Measurements from ENCODE around the gene ILDR2. TPM values are rescaled to one million over a fixed set of nuclear protein-coding genes. Genes with fewer than 3 reads are reported as not detected.
"Not testable (repeated sequence)": the region's sequence is repeated elsewhere in the genome, so short reads cannot be mapped to it uniquely, and the experiment has no call there.

ILDR2 gene
- total RNA-seq, 2 donors from 2014 or later = 1.00 to 1.4 TPM

- Histone ChIP-seq H3K9ac (ENCODE audit: extremely low read depth, low read length, poor library complexity, severe bottlenecking) (no peak overlapping the region), H3K4me3 (ENCODE audit: low read length) (no peak overlapping the region), H3K9me3 (ENCODE audit: control insufficient read depth, low read length) (no peaks in the 10 kb centered on the region), H3K27me3 (ENCODE audit: control insufficient read depth, insufficient read depth, low read length, poor library complexity, severe bottlenecking) (peaks cover 47% of the 10 kb centered on the region), H3K4me1 (ENCODE audit: control insufficient read depth, insufficient read depth, low read length) (no peaks in the 10 kb centered on the region), H3K36me3 (ENCODE audit: control insufficient read depth, insufficient read depth, low read length) (no peaks in the 10 kb centered on the region), H3K27ac (ENCODE audit: low read depth, low read length) (no peak overlapping the region)
- H3K27me3 Mint-ChIP-seq (ENCODE audit: insufficient read depth) = peaks cover 52% of the 10 kb centered on the region
- no peaks in the 10 kb centered on the region for H3K9me3 Mint-ChIP-seq
- H3K27ac Mint-ChIP-seq = no peak overlapping the region
- H3K4me3 Mint-ChIP-seq = peak overlapping the region; percentile 46
- WGBS, 2 experiments (ENCODE audit: insufficient coverage in 1 of 2, insufficient read length in 1 of 2) = 16 to 35% methylated on average over 20 to 44 of the region's 44 CpGs
- peak; percentile 96 for DNase-seq
- H3K36me3 Mint-ChIP-seq (ENCODE audit: low read depth) = no peaks in the 10 kb centered on the region
- TF ChIP-seq, protein P1, sequence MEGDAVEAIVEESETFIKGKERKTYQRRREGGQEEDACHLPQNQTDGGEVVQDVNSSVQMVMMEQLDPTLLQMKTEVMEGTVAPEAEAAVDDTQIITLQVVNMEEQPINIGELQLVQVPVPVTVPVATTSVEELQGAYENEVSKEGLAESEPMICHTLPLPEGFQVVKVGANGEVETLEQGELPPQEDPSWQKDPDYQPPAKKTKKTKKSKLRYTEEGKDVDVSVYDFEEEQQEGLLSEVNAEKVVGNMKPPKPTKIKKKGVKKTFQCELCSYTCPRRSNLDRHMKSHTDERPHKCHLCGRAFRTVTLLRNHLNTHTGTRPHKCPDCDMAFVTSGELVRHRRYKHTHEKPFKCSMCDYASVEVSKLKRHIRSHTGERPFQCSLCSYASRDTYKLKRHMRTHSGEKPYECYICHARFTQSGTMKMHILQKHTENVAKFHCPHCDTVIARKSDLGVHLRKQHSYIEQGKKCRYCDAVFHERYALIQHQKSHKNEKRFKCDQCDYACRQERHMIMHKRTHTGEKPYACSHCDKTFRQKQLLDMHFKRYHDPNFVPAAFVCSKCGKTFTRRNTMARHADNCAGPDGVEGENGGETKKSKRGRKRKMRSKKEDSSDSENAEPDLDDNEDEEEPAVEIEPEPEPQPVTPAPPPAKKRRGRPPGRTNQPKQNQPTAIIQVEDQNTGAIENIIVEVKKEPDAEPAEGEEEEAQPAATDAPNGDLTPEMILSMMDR (conservative IDR thresholded peaks at IDR 0.05) = peak; percentile 97
- H3K4me1 Mint-ChIP-seq = peaks cover 7% of the 10 kb centered on the region
Measured at GRCh38 chr1:166884040-166884642, 91.2 kb downstream of the ILDR2 start.

DNA sequence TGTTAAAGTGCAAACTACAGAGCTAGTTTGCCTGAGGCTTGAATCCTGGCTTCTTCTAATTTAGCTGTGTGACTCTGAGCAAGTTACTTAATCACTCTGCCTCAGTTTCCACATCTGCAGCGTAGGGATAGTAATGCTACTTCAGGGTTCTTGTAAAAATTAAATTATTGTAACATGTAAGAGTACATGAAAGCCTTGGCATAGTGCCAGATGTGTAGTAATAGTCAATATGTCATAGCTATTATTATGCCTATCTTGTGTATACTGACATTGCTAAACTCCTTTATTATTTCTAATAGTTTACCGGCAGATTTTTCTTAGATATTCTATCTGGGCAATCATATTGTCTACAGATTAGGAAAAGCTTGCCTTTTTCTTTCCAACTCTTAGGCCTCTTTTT is 92.4 kb downstream of the ILDR2 start:
- H3K27ac Mint-ChIP-seq = no peak overlapping the region

DNA sequence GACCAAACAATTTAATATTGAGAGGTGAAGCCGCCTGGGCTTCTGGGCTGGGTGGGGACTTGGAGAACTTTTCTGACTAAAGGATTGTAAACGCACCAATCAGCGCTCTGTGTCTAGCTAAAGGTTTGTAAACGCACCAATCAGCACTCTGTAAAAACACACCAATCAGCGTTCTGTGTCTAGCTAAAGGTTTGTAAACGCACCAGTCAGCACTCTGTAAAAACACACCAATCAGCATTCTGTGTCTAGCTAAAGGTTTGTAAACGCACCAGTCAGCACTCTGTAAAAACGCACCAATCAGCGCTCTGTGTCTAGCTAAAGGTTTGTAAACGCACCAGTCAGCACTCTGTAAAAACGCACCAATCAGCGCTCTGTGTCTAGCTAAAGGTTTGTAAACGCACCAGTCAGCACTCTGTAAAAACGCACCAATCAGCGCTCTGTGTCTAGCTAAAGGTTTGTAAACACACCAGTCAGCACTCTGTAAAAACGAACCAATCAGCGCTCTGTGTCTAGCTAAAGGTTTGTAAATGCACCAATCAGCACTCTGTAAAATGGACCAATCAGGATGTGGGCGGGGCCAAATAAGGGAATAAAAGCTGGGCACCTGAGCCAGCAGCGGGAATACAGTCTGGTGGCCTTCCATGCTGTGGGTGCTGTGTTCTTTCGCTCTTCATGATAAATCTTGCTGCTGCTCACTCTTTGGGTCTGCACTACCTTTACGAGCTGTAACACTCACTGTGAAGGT is 97.0 kb downstream of the ILDR2 start:
- not testable (repeated sequence) for H3K9me3 ChIP-seq (ENCODE audit: control insufficient read depth, low read length); H3K27ac ChIP-seq (ENCODE audit: low read depth, low read length); H3K4me3 Mint-ChIP-seq; H3K36me3 ChIP-seq (ENCODE audit: control insufficient read depth, insufficient read depth, low read length); H3K4me1 ChIP-seq (ENCODE audit: control insufficient read depth, insufficient read depth, low read length); H3K27ac Mint-ChIP-seq; H3K9ac ChIP-seq (ENCODE audit: extremely low read depth, low read length, poor library complexity, severe bottlenecking); DNase-seq; H3K36me3 Mint-ChIP-seq (ENCODE audit: low read depth); H3K9me3 Mint-ChIP-seq; H3K4me3 ChIP-seq (ENCODE audit: low read length)
- H3K27me3 ChIP-seq (ENCODE audit: control insufficient read depth, insufficient read depth, low read length, poor library complexity, severe bottlenecking) = peaks cover 21% of the 10 kb centered on the region
- Mint-ChIP-seq H3K27me3 (ENCODE audit: insufficient read depth) (peaks cover 26% of the 10 kb centered on the region), H3K4me1 (peaks cover 11% of the 10 kb centered on the region)
- WGBS, 2 experiments (ENCODE audit: insufficient coverage in 1 of 2, insufficient read length in 1 of 2) = 94 to 95% methylated on average over 8 to 15 of the region's 21 CpGs

More for the DNA sequence above, 92.4 kb downstream of the ILDR2 start:
- peaks cover 56% of the 10 kb centered on the region for H3K27me3 Mint-ChIP-seq (ENCODE audit: insufficient read depth)
- peaks cover 45% of the 10 kb centered on the region for H3K27me3 ChIP-seq (ENCODE audit: control insufficient read depth, insufficient read depth, low read length, poor library complexity, severe bottlenecking)
- no peak overlapping the region for H3K4me3 Mint-ChIP-seq
- peaks cover 6% of the 10 kb centered on the region for H3K9me3 Mint-ChIP-seq
- H3K27ac ChIP-seq (ENCODE audit: low read depth, low read length) = no peak overlapping the region
- no peak overlapping the region for H3K4me3 ChIP-seq (ENCODE audit: low read length)
- H3K4me1 Mint-ChIP-seq = peaks cover 7% of the 10 kb centered on the region
- no peaks in the 10 kb centered on the region for H3K4me1 ChIP-seq (ENCODE audit: control insufficient read depth, insufficient read depth, low read length)
- 33 to 64% methylated on average over 1 to 2 of the region's 2 CpGs for WGBS, 2 experiments (ENCODE audit: insufficient coverage in 1 of 2, insufficient read length in 1 of 2)
- H3K36me3 Mint-ChIP-seq (ENCODE audit: low read depth) = no peaks in the 10 kb centered on the region
- H3K9ac ChIP-seq (ENCODE audit: extremely low read depth, low read length, poor library complexity, severe bottlenecking) = no peak overlapping the region
- no peaks in the 10 kb centered on the region for H3K9me3 ChIP-seq (ENCODE audit: control insufficient read depth, low read length)
- no peaks in the 10 kb centered on the region for H3K36me3 ChIP-seq (ENCODE audit: control insufficient read depth, insufficient read depth, low read length)
- no peak for DNase-seq
- TF ChIP-seq, protein P1 (conservative IDR thresholded peaks at IDR 0.05) = no peak
